Fibroblast of the aortic adventitia (primary cell): ENCODE data around the gene SUSD4. TPM values are rescaled to one million over a fixed set of nuclear protein-coding genes. Genes with fewer than 3 reads are reported as not detected.

Experiments used
- DNase-seq: peaks from one replicate; pipeline ENCODE4 v3.0.0-alpha.2; 2010; ENCODE audit warnings: low read depth
- H3K4me3 ChIP-seq: 2 replicates; pipeline ENCODE4 v1.5.1; 2011; ENCODE audit warnings: low read depth, mild to moderate bottlenecking, control low read depth, low read length, moderate library complexity
- CTCF ChIP-seq: IDR thresholded peaks from 2 replicates; pipeline ENCODE4 v1.5.1; 2011; ENCODE audit warnings: mild to moderate bottlenecking, low read length, control low read depth, inconsistent platforms; ENCODE audit not compliant: insufficient read depth
- total RNA-seq: library from RNA; depleted of rRNA; stranded (reverse); fragments of >200 nt; gene quantifications from 2 replicates; pipeline ENCODE4 v1.2.3, GENCODE V29; 2012; ENCODE audit warnings: low replicate concordance

SUSD4 gene
- total RNA-seq, 1 donor = 0.18 TPM

DNA sequence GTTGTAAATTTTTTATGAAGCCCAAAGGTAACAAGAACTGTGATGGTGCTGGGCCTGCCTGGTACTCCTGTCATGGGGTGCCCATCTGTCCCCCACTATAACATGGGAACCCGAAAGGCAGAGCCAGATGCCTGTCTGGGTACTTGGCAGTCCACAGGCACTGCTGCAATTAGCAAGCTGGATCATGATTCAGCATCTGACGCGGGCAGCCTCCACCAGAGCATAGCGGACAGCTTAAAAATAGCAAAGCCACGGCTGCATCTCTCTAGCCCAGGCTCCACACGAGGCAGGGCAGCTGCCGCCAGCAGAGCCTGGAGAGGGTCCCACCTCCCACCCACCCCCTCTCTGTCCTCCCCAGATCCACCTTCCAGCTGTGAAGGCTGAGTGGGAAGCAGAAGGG is 22.9 kb downstream of the SUSD4 start:
- peak; percentile 4 for DNase-seq
- no peak for TF ChIP-seq CTCF
- no peak overlapping the region for H3K4me3 ChIP-seq

GRCh38 chr1:223340637-223341036 is 23.3 kb downstream of the SUSD4 start:
- H3K4me3 ChIP-seq = no peak overlapping the region
- no peak for TF ChIP-seq CTCF
- no peak for DNase-seq

GRCh38 chr1:223339861-223340260 is 24.1 kb downstream of the SUSD4 start:
- no peak overlapping the region for H3K4me3 ChIP-seq
- TF ChIP-seq CTCF = no peak
- DNase-seq = no peak

GRCh38 chr1:223338811-223339746 is 24.9 kb downstream of the SUSD4 start:
- no peak overlapping the region for H3K4me3 ChIP-seq
- peak; percentile 12 for DNase-seq
- no peak for TF ChIP-seq CTCF

DNA sequence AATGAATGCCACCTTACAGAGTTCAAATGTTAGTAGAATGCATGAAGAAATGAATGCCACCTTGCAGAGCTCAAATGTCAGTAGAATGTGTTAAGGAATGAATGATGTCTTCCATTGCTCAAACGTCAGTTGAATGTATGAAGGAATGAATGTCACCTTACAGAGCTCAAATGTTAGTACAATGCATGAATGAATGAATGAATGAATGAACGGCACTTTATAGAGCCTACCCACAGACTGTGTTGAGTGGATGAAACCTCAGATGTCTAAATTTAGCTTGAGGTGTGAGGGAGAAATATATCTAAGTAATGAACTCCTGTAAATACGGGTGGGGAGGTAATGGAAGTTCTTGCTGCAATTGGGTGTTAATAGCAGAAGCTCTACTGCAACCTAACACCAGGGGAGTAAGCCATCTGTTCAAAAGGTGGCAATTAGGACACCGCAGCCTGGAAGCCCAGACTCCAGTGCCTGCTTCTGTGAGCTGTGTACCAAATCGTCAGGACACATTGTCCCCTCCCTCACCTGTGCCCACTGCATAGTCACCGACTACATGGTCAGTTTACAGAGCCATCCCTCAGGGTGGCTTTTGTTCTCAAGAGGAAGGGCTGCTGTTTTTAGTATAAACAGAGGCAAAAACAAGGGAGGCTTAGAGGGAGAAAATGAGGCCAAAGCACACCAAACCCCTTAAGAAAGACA is 26.7 kb downstream of the SUSD4 start:
- TF ChIP-seq CTCF = no peak
- H3K4me3 ChIP-seq = no peak overlapping the region
- no peak for DNase-seq

DNA sequence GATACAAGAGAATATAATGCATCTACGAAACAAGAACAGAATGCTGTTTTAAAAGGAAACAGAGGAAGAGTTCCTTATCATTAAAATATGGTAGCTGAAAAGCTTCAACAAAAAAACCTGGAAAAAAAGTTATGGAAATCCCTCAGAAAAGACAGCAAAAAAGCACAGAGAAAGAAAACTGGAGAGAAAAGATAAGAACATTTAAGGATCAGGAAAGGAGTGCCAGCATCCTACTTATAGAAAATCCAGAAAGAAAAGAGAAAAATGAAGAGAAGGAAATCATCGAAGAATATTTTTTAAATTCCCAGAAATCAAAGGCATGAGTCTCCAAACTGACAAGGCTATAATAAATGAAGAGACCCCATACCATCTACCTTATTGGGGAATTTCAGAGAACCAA is 29.8 kb downstream of the SUSD4 start:
- TF ChIP-seq CTCF = no peak
- no peak overlapping the region for H3K4me3 ChIP-seq
- no peak for DNase-seq
